GM18867 (cell line): Measurements from ENCODE around the gene FHL2.
"Not testable (repeated sequence)": the region's sequence is repeated elsewhere in the genome, so short reads cannot be mapped to it uniquely, and the experiment has no call there.

Experiments used
- ATAC-seq: cut with Tn5 transposase; IDR thresholded peaks from one replicate; pipeline ENCODE4 v1.9.1; 2021; ENCODE audit warnings: mild to moderate bottlenecking, moderate library complexity; ENCODE audit not compliant: unreplicated experiment

Gene FHL2

DNA sequence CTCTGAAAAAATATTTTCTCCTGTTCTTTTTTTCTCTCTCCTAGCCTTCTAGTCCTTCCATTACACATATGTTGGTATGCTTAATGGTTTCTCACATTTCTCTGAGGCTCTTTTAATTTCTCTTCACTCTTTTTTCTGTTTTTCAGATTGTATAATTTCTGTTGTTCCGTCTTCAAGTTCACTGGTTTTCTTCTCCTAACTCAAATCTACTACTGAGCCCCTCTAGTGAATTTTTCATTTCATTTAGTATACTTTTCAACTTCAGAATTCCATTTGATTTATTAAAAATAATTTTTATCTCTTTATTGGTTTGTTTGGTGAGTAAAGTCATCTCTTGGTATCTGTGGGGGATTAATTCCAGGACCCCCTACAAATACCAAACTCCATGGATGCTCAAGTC is 41.7 kb downstream of the FHL2 start:
- ATAC-seq: no peak

DNA sequence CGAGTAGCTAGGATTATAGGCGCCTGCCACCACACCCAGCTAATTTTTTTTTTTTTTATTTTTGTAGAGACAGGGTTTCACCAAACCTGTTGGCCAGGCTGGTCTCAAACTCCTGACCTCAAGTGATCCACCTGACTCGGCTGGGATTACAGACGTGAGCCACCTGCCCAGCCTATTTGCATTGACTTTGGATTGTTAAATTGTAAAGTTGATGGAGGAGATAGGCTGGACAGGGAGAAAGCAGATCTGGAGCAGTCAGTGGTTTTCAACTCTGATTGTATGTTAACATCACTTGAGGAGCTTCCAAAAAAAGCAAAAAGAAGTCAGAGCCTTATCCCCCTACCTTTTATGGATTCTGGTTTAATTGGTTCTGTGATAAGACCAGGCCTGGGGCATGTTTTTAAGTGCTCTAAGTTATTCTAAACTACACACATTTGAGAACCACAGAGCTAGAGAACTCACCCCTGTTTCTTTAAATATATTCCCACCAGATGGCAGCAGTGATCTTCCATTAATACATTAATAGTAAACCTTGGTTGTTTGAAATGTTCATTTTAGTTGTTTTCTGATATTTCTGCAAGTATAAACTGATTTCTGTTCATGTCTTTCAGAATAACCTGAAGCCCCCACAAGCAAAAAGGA is 54.0 kb downstream of the FHL2 start:
- ATAC-seq: no peak

DNA sequence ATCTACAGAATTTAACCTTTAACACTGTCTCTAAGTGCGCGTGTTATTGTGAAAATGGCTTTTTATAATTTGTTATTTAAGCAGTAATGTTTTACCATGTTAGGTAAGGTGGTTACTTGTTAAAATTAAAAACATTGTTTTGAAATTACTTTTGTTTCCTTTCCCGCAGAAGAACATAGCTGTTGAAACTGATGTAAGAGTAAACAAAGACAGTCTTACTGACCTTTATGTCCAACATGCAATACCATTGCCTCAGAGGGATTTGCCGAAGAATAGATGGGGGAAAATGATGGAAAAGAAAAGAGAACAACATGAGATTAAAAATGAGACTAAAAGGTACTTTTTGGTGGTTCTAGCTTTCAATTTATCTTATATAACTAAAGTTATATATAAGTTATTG is 59.4 kb downstream of the FHL2 start:
- ATAC-seq: no peak

DNA sequence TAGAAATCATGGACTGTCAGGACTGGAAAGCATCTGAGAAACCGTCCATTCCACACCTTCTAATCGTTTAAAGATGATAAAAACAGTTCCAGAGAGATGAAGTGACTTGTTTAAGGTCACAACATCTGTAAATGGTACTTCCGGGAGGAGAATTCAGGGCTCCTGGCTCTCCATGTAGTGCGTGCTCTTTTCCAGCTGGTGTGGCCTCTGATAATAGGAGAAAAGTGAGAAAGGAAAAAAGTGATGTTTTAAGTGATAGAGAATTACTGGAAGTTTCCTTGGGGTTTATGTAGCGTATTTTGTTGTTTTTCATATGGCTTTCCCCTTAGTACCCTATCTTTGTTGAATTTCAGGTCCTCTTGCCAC is 60.8 kb downstream of the FHL2 start:
- peak; percentile 21 for ATAC-seq

DNA sequence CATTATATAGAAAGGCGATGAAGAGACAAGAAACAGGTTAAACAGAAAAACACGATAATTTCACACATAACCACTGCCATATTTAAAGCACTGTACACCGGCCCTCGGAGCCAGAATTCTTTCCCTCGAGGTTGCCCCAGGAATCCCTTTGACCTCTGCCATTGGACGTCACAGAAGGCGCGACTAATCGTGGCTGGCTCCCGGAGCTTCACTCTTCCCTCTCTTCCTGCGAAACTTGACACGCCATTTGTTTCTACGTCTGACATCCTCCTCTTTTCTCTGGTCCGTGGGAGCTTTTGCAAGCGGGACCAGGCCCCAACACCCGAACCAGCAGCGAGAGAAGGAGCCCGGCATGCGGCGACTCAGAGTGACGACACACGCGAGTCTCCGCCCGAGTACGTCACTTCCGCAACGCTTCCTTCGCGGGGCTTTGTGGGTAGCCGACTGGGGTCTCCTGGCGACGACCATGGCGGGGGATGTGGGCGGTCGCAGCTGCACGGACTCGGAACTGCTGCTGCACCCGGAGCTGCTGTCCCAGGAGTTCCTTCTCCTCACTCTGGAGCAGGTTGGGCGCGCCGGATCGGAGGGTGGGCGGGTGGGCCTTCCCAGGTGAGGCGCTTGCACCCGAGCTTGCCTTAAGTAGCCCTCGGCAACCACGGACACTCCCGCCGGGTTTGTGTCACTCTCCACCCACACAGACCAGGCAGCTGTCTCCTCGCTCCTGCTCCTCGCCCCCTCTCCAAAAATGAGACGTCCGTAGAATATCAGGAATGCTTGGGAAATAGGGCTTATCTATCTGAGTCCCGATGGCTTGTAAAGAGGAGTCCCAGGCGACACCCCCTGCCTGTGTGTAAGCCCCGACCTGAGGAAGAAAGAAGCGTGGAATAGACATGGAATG is 61.5 kb downstream of the FHL2 start, which contains the start of gene C2orf49:
Gene C2orf49 (plus strand): TSS at position 419 of the 898 bp plus-strand sequence. CDS start 48 bp downstream, at position 467.
- peak; percentile 91 for ATAC-seq

DNA sequence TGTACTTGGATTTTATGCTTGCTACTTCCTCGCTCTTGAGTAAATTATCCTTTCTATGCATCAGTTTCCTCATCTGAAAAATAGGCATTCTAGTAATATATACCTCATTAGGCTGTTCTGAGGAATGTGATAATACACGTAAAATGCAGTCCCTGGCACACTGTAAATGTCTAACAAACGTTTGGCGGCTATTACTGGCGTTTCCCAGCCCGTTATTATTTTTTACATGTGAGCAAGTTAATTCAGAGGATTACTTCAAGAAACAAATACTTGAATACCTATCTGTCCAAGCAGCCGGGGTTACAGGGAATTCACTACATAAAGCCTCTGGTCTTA is 62.1 kb downstream of the FHL2 start:
- ATAC-seq: no peak

DNA sequence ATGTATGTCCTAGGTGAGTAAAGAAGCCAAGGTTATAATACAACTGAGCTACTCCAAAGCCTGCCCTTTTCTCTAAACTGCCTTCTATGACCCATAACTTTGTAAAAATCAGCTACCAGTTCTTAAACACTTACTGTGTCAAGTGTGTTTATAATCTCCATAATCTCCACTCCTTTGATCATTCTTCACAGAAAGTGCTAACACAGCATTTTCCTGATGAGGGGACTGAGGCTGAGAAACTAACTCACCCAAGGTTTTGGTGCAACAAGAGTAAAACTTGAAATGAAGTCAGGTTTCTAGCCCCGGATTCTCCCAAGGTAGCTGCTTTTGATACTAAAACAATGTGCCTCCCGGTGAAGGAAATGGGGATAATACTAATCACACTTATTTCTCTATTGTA is 63.4 kb downstream of the FHL2 start:
- ATAC-seq: no peak

DNA sequence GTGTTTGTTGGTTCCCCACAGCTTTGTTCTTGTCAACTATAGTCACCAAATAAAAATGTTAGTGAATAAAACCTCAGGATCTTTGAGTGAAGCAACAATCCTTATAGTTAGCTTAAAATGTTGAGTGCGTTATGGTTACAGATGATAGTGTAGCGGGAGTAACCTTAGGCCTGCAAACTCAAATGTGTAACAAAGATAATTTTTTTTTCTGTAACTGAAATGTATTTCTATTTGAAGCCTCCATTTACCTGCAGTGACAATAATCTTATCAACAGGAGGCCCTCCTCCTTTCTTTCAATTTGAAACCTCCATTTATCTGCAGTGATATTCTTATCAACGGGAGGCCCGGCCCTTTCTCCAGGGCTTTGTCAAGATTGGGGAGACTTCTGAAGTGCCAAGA is 64.6 kb downstream of the FHL2 start:
- ATAC-seq: no peak

DNA sequence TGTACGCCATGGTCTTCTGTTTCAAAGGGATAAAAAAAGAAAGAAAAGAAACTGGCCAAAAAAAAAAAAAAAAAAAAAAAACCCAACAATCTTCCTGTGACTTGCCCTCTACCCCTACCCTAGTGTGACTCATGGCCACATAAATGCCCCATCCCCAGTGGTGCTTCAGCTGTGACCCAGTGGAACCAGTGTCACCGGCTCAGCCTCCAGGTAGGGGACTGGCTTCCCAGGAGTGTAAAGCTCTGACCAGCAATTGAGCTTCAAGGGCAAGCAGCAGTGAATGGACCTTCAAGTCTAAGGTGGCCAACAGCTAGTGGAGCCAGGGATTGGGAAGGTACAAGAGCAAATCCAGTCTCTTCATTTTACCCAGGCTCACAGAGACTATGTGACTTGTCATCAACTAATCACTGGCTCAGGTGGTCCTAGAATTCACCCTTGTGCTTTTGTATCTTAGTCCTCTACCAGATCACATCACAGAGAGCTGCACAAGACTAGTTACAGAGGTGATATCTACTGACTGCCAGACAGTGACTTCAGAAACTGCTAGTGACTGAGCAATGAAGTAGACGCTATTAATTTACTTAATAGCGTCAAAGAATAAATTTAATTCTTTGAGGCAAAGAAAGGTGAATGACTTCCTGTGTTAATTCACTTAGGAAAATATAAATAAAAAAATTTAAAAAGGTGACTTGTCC is 68.0 kb downstream of the FHL2 start:
- ATAC-seq: no peak

DNA sequence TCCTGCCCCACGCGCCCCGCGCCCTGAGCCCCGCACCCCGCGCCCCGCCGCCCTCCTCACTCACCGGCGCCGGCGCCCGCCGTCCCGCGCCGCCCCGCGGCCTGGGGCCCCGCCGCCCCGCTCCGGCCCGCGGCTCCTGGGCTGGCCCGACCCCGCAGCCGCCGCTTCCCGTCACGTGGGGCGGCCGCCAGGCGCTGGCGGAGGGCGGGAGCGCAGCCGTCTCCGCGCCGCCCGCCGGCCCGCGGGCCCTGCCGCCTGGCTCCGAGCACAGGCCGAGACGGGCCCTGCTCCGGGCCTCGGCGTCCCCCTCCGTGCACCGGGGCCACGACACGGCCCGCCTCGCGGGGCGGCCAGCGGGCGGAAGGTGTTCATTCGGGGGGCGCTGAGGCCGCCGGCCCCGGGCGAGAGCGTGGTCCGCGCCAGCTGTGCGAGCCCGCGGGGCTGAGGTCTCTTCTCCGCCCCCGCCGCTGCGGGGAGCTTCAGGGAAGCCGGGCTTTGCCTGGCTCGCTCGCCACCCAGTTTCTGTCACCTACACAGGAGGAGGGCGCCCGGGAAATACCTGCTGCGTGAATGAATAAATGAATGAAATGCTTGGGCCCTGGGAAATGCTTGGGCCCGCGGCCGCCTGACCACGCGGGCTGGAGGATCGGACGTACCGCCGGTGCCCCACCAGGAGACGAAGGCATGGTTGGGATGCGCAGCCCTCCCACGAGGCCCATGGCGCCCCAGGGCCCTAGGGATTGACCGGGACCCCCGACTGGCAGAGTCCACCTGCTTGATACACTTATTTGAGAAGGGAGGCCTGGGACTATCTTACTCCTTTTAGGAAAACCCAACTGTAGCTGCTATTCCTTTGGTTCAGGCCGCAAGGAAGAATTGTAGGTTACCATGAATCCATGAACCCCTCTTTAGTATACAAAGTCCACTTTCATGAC is 69.0 kb downstream of the FHL2 start, which contains the start of gene TGFBRAP1:
Gene TGFBRAP1 (minus strand): TSS at position 175 of the 935 bp plus-strand sequence. CDS start 21,434 bp downstream, outside the sequence.
- peak; percentile 87 for ATAC-seq

DNA sequence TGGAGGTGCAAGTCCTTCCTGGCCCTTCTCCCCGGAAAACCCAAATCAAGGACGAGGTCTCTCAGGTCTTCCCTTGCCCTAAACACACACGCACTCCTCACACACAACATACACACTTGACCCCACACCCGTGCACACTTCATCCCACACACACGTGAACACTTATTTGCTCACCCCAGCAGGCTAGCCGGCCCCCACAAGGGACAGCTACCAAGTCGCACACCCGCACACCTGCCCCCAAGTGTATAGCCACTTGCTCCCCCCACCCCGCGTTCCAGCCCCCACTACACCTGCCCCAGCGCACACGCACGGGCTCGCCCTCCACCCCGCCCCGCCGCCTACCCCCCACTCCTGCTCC is 69.7 kb downstream of the FHL2 start:
- peak; percentile 12 for ATAC-seq

DNA sequence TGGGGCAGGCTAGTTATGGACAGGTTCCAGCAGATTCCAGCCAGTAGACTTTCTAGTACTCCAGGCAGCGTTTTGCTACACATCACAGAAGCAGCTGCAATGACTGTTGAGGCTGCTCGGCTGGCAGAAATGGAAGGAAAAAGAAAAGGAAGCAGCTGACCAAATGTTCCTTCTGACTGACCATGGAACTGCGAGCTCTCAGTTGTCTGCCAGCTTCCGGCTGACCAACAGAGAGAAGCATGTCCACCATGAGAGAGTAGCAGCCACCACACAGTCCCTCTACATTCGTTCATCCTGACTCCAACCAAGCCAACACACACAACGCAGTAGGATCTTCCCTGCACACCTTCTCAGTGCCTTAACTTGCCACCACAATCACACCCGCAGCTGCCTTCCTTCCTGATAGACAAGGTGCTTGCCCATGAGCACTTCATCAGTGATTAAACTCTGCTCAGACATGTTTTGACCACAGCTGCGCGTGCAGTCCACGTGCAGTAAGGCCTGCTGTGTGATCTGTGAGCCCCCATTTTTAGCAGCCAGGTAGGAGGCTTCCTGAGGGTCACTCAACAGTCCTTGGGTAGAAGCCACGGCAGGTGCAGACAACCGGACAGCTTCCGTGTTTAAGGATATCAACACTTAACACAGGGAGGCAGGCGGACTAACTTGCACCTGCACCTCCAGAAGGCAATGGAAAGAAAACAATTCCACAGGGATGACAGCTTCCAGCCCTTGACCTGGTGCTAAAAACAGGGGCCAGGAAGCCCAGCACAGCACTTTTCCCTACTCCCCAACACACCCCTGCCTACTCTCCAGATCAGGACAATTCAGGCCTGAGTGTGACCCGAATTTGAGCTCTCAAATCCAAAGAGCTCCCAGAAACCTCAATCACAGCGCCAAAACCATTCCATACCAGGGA is 70.3 kb downstream of the FHL2 start:
- peak; percentile 32 for ATAC-seq

DNA sequence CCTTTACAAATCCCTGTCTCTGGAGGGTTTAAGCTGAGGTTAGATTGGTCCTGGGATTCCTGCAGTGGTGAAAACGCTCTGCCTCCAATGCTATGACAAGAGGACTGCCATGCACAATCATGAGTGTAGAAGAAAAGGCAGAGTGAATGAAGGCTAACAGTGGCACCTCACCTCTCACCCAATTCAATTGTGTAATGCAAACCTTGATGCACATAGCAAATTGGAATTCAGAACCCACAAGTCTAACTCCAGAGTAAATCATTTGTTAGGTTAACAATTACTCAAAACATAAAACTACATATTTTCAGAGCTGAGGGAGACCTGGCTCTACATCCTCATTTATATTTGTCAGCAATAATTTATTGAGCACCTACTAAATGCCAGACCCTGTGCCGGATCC is 71.2 kb downstream of the FHL2 start:
- no peak for ATAC-seq

DNA sequence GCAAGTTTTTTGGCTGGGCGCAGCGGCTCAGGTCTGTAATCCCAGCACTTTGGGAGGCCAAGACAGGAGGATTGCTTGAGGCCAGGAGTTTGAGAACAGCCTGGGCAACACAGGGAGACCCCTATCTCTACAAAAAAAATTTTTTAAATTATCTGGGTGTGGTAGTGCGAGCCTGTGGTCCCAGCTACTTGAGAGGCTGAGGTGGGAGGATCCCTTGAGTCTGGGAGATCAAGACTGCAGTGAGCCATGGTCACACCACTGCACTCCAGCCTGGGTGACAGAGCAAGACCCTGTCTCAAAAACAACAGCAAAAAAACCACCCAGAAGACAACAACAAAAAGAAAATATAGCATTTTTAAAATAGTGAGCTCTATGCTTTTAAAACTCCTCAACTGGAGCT is 71.6 kb downstream of the FHL2 start:
- ATAC-seq: not testable (repeated sequence)

DNA sequence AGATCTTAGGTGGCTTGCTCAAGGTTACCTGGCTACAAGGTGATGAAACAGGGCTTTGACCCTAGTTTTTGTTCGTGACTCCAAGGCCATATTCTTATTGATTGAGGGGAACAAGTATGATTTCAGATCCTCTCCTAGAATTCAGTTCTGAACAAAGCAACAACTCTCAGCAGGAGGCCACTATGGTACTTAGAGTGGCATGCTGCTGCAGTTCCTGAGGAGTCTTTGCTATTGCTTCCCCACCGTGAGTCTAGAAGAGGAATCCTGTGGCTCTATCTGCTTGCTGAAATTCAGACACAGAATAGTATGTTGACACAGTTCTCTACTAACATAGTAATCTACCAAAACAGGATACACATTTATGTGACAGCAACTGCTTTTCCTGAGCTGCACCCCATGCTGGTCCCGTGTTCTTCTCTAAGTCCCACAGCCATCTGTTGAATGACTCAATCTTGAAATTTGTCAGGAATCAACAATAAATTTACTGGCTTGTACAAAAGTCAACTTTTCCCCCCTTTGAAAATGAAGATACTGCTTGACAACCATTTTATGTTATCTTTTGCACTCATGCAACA is 73.4 kb downstream of the FHL2 start:
- ATAC-seq: no peak

DNA sequence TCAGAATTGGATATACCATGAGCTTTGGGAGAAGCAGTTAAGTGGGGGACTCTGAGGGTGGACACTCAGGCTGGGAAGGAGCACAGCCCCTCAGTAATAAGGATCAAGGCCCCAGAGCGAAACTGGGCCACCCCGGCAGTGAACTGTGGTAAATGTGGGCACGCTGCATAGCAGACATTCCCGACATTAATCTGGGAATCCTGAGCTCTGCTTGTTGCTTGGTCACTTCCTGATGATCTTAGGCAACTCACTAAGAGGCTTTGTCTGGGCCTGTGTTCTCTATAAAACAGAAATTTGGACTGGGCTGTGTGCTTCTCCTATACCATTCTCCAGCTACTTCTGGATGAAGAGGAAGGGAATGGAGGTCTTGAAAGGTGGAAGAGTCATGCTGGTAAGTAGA is 74.1 kb downstream of the FHL2 start:
- no peak for ATAC-seq

DNA sequence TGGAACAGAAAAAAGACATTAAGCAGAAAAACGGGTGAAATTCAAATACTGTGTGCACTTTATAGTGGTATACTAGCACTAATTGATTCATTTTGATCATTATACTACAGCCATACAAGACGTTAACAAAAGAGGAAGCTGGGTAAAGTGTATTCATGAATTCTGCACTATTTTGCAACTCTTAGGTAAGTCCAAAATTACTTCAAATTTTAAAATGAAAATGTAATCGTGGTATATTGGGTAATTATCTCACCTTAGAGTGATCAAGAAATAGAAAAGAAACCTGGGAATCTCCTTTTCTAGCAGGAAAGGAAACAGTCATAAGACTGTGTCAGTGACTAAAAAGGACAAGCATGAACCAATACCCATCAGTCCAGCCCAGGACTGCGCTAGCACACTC is 74.8 kb downstream of the FHL2 start:
- no peak for ATAC-seq

DNA sequence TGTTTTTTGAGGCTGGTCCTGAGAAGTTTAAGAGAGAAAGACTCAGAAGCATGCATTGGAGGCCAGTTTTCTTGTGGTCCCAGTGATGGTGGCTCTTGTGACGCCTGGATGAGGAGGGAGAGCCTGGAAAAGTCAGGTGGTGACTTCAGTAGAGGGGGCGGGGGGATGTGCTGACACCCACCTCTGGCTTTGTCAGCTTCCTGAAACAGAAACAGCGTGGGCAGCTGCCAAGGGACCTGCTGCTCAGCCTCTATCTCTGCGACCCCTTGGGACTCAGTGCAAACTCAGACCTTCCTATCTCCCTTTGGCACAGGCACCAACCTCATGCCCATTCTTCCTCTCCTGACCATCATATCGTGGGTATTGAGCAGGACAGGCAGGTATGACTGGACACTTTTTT is 75.7 kb downstream of the FHL2 start:
- ATAC-seq: no peak

DNA sequence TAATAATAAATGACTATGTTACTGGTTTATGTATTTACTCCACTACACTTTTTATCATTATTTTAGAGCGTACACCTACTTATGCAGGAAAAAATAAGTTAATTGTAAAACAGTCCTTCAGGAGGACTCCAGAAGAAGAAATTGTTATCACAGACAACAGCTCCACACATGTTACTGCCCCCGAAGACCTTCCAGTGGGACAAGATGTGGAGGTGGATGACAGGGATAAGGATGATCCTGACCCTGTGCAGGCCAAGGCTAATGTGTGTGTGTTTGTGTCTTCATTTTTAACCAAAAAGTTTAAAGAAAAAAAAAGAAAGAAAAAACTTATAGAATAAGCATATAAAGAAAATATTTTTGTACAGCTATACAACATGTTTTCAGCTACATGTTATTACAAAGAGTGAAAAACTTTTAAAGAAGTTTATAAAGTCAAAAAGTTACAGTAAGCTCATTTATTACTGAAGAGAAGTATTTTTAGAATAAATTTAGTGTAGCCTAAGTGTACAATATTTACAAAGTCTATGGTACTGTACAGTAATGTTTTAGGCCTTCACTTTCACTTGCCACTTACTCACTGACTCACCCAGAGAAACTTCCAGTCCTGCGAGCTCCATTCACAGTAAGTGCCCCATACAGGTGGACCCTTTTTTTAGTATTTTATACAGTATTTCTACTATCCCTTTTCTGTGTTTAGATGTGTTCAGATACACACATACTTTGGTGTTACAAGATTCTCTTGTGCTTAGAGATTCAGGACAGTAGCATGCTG is 76.8 kb downstream of the FHL2 start:
- peak; percentile 48 for ATAC-seq
